Naive thymus-derived CD4-positive, alpha-beta T cell (primary cell): ENCODE results near the gene SAMD11. TPM values are rescaled to one million over a fixed set of nuclear protein-coding genes. Genes with fewer than 3 reads are reported as not detected.
"Not testable (repeated sequence)": the region's sequence is repeated elsewhere in the genome, so short reads cannot be mapped to it uniquely, and the experiment has no call there.

Source experiments
- ATAC-seq: fragments of 150-1000 bp; cut with Tn5 transposase; 2 replicates; pipeline ENCODE4 v1.10.0; 2021; ENCODE audit warnings: mild to moderate bottlenecking, moderate library complexity
- CTCF ChIA-PET: fragments of 350-600 bp; sonication (Branson Sonifier 250); formaldehyde crosslinking; loops from one replicate; lab custom pipeline; 2021; ENCODE audit warnings: antibody characterized with exemption; lab: Charles Lee
- POLR2A ChIA-PET: fragments of 350-600 bp; sonication (Branson Sonifier 250); formaldehyde crosslinking; loops from one replicate; lab custom pipeline; 2021; ENCODE audit warnings: antibody characterized with exemption, inconsistent platforms; lab: Charles Lee
- DNase-seq, 9 donors: peaks; one replicate each; pipeline versions ENCODE4 v3.0.0 to v3.0.0-alpha.2; 2020 to 2022; ENCODE audit warnings: mixed read lengths in 1 of 9
- H3K27ac ChIP-seq: one replicate; pipeline ENCODE4 v1.7.0; 2013; ENCODE audit warnings: mild to moderate bottlenecking, low read depth, low read length, moderate library complexity
- H3K27me3 ChIP-seq, 2 donors: one replicate each; pipeline ENCODE4 v1.7.0; 2013; ENCODE audit warnings: low read length in 2 of 2, mild to moderate bottlenecking in 2 of 2, moderate library complexity in 2 of 2; ENCODE audit not compliant: control insufficient read depth in 2 of 2, insufficient read depth in 2 of 2
- H3K36me3 ChIP-seq, 3 experiments: 1 replicate in 2 of 3; 2 replicates in 1 of 3; pipeline ENCODE4 v1.7.0; 2013; ENCODE audit warnings: low read length in 3 of 3, mild to moderate bottlenecking in 3 of 3, moderate library complexity in 1 of 3; ENCODE audit not compliant: insufficient read depth in 3 of 3, control insufficient read depth in 2 of 3
- H3K4me1 ChIP-seq, 2 donors: one replicate each; pipeline ENCODE4 v1.7.0; 2013; ENCODE audit warnings: low read length in 2 of 2, mild to moderate bottlenecking in 2 of 2, moderate library complexity in 1 of 2; ENCODE audit not compliant: control insufficient read depth in 2 of 2, insufficient read depth in 2 of 2
- H3K4me3 ChIP-seq: 2 replicates; pipeline ENCODE4 v1.7.0; 2013; ENCODE audit warnings: mild to moderate bottlenecking, low read length
- H3K9me3 ChIP-seq, 3 experiments: 1 replicate in 2 of 3; 2 replicates in 1 of 3; pipeline ENCODE4 v1.7.0; 2013; ENCODE audit warnings: low read length in 3 of 3; ENCODE audit not compliant: control insufficient read depth in 2 of 3
- H3K27ac Mint-ChIP-seq, 9 donors: one replicate each; pipeline ENCODE4 v1.8.0; 2020 to 2022; ENCODE audit warnings: mixed read lengths in 9 of 9, mild to moderate bottlenecking in 8 of 9, moderate library complexity in 5 of 9, inconsistent platforms in 2 of 9
- H3K27me3 Mint-ChIP-seq, 5 donors: one replicate each; pipeline ENCODE4 v1.8.0; 2021 to 2022; ENCODE audit warnings: mixed read lengths in 5 of 5, mild to moderate bottlenecking in 1 of 5
- H3K36me3 Mint-ChIP-seq, 5 donors: one replicate each; pipeline ENCODE4 v1.8.0; 2020 to 2022; ENCODE audit warnings: mixed read lengths in 5 of 5, mild to moderate bottlenecking in 3 of 5, inconsistent platforms in 1 of 5
- H3K4me1 Mint-ChIP-seq, 7 donors: one replicate each; pipeline ENCODE4 v1.8.0; 2020 to 2022; ENCODE audit warnings: mixed read lengths in 7 of 7, mild to moderate bottlenecking in 3 of 7, inconsistent platforms in 1 of 7
- H3K4me3 Mint-ChIP-seq, 10 donors: one replicate each; pipeline ENCODE4 v1.8.0; 2020 to 2022; ENCODE audit warnings: mild to moderate bottlenecking in 10 of 10, mixed read lengths in 10 of 10, moderate library complexity in 6 of 10, inconsistent platforms in 2 of 10
- H3K9me3 Mint-ChIP-seq, 11 donors: one replicate each; pipeline ENCODE4 v1.8.0; 2020 to 2022; ENCODE audit warnings: mixed read lengths in 11 of 11, mild to moderate bottlenecking in 4 of 11, inconsistent platforms in 1 of 11, moderate library complexity in 1 of 11
- intact Hi-C, 2 donors: fragments of 100-400 bp; cut with micrococcal nuclease; formaldehyde crosslinking; loops; one replicate each; pipeline ENCODE4 v1.15.1; 2023
- polyA plus RNA-seq, 2 donors: library from polyadenylated mRNA; unstranded; fragments of 300-500 nt; fragmentation: Illumina TruSeq; gene quantifications; one replicate each; pipeline ENCODE4 v1.2.3, GENCODE V29; 2021
- total RNA-seq, 6 experiments: library from RNA in 5 of 6; stranded (reverse) in 5 of 6; gene quantifications; 1 replicate in 5 of 6; 2 replicates in 1 of 6; pipeline ENCODE4 v1.2.3 and lab custom pipeline; 2021 to 2026

SAMD11 gene
- total and polyA plus RNA-seq, 7 experiments from 2014 or later, result 0.10 to 0.24 TPM; not detected in 5

GRCh38 chr1:886311-886710, 37.4 kb upstream of the SAMD11 start:
- Mint-ChIP-seq H3K27me3 (peaks cover 26 to 68% (median 37%) of the 10 kb centered on the region in 5 donors), H3K27ac (no peak overlapping the region), H3K9me3 (peaks cover 0 to 2% (median 0%) of the 10 kb centered on the region in 11 donors), H3K4me1 (peaks cover 0 to 4% (median 0%) of the 10 kb centered on the region in 7 donors), H3K36me3 (no peaks in the 10 kb centered on the region), H3K4me3 (no peak overlapping the region)
- ATAC-seq (no peak), DNase-seq (no peak)
- Histone ChIP-seq H3K9me3 (no peaks in the 10 kb centered on the region), H3K27ac (no peak overlapping the region), H3K27me3 (no peaks in the 10 kb centered on the region), H3K4me1 (no peaks in the 10 kb centered on the region), H3K36me3 (no peaks in the 10 kb centered on the region), H3K4me3 (no peak overlapping the region)
- ChIA-PET POLR2A (no interaction called here), CTCF (no interaction called here)
- intact Hi-C loops, result no loop called here

DNA sequence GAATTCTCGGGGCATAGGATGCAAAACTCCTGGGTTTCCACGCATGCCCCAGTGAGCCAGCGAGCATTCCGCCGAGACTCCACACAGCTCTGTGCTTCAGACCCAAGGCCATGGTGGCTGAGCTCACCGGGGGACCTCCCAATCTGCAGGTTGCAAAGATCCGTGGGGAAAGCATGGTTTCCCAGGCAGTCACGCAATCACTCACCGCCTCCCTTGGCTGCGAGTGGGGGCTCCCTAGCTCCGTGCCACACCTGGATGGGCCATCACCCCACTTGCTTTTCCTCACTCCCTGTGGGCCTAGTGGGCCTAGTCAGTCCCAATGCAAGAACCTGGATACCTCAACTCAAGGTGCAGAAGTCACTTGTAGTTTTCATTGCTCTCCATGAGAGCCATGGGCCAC, 37.0 kb upstream of the SAMD11 start:
- no peaks in the 10 kb centered on the region for H3K27me3 ChIP-seq
- H3K27ac Mint-ChIP-seq, result no peak overlapping the region
- peaks cover 0 to 4% (median 0%) of the 10 kb centered on the region in 7 donors for H3K4me1 Mint-ChIP-seq
- no peak for DNase-seq
- CTCF ChIA-PET, result no interaction called here
- H3K27ac ChIP-seq, result no peak overlapping the region
- no peaks in the 10 kb centered on the region for H3K4me1 ChIP-seq
- intact Hi-C loops, result no loop called here
- no peak overlapping the region for H3K4me3 Mint-ChIP-seq
- POLR2A ChIA-PET, result no interaction called here
- peaks cover 0 to 2% (median 0%) of the 10 kb centered on the region in 11 donors for H3K9me3 Mint-ChIP-seq
- no peaks in the 10 kb centered on the region for H3K9me3 ChIP-seq
- no peak overlapping the region for H3K4me3 ChIP-seq
- ATAC-seq, result no peak
- H3K27me3 Mint-ChIP-seq, result peaks cover 26 to 67% (median 37%) of the 10 kb centered on the region in 5 donors
- no peaks in the 10 kb centered on the region for H3K36me3 Mint-ChIP-seq
- H3K36me3 ChIP-seq, result no peaks in the 10 kb centered on the region

- peaks cover 0 to 4% (median 0%) of the 10 kb centered on the region in 7 donors for H3K4me1 Mint-ChIP-seq
- Histone ChIP-seq H3K27me3 (no peaks in the 10 kb centered on the region), H3K36me3 (no peaks in the 10 kb centered on the region), H3K27ac (no peak overlapping the region), H3K9me3 (no peaks in the 10 kb centered on the region), H3K4me3 (no peak overlapping the region), H3K4me1 (no peaks in the 10 kb centered on the region)
- intact Hi-C loops, result no loop called here
- H3K27ac Mint-ChIP-seq, result no peak overlapping the region
- no peak for DNase-seq
- ATAC-seq, result no peak
- no peaks in the 10 kb centered on the region for H3K36me3 Mint-ChIP-seq
- H3K4me3 Mint-ChIP-seq, result no peak overlapping the region
- CTCF ChIA-PET, result no interaction called here
- POLR2A ChIA-PET, result no interaction called here
- H3K9me3 Mint-ChIP-seq, result peaks cover 0 to 2% (median 0%) of the 10 kb centered on the region in 11 donors
- H3K27me3 Mint-ChIP-seq, result peaks cover 26 to 57% (median 36%) of the 10 kb centered on the region in 5 donors
Observed at GRCh38 chr1:888297-888696, 35.4 kb upstream of the SAMD11 start.

GRCh38 chr1:889774-890173, 33.9 kb upstream of the SAMD11 start:
- H3K27ac ChIP-seq, H3K9me3 ChIP-seq, CTCF ChIA-PET, DNase-seq, H3K9me3 Mint-ChIP-seq, H3K36me3 ChIP-seq, ATAC-seq, H3K4me3 ChIP-seq, H3K27me3 ChIP-seq, POLR2A ChIA-PET, H3K4me3 Mint-ChIP-seq, intact Hi-C loops, H3K4me1 Mint-ChIP-seq, H3K4me1 ChIP-seq, H3K27ac Mint-ChIP-seq, H3K36me3 Mint-ChIP-seq: not testable (repeated sequence)
- H3K27me3 Mint-ChIP-seq, result peaks cover 19 to 42% (median 29%) of the 10 kb centered on the region in 5 donors

GRCh38 chr1:890234-890633, 33.5 kb upstream of the SAMD11 start:
- ATAC-seq, H3K4me3 Mint-ChIP-seq, H3K36me3 ChIP-seq, H3K9me3 ChIP-seq, H3K27ac Mint-ChIP-seq, intact Hi-C loops, H3K27me3 ChIP-seq, H3K9me3 Mint-ChIP-seq, CTCF ChIA-PET, H3K4me1 Mint-ChIP-seq, DNase-seq, H3K27ac ChIP-seq, H3K36me3 Mint-ChIP-seq, H3K4me3 ChIP-seq, H3K4me1 ChIP-seq: not testable (repeated sequence)
- POLR2A ChIA-PET, result interaction anchor here (0.6 kb wide), 1 partner anchor 262 kb away, joined by 3 read pairs; no protein-coding TSS in a partner anchor
- peaks cover 19 to 41% (median 30%) of the 10 kb centered on the region in 5 donors for H3K27me3 Mint-ChIP-seq

DNA sequence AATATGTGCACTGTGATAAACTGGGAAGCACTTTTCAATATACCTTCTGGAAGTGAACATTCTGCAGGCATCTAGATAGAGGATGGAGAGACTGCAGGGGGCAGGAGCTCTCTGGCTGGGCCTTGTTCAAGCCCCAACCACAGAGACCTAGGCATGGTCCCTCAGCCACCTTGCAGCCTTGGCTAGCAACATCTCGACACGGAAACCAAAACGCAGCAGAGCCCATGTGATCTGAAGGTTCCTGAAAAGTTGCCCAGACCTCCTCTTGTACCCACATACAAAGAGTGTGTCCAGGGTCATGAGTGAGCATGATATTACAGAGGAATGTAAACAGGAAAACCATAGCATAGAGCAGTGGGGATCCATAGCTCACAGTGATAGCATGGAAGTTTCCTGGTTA, 33.1 kb upstream of the SAMD11 start:
- H3K9me3 ChIP-seq, result no peaks in the 10 kb centered on the region
- peaks cover 0 to 2% (median 0%) of the 10 kb centered on the region in 11 donors for H3K9me3 Mint-ChIP-seq
- H3K36me3 ChIP-seq, result no peaks in the 10 kb centered on the region
- intact Hi-C loops, result no loop called here
- ATAC-seq, result no peak
- ChIA-PET POLR2A (interaction anchor here (0.6 kb wide), 1 partner anchor 261 kb away, joined by 3 read pairs; no protein-coding TSS in a partner anchor), CTCF (no interaction called here)
- no peak for DNase-seq
- H3K27ac Mint-ChIP-seq, result no peak overlapping the region
- H3K4me1 ChIP-seq, result no peaks in the 10 kb centered on the region
- H3K4me1 Mint-ChIP-seq, result peaks cover 0 to 4% (median 0%) of the 10 kb centered on the region in 7 donors
- no peaks in the 10 kb centered on the region for H3K36me3 Mint-ChIP-seq
- H3K4me3 ChIP-seq, result no peak overlapping the region
- H3K27ac ChIP-seq, result no peak overlapping the region
- no peak overlapping the region for H3K4me3 Mint-ChIP-seq
- H3K27me3 ChIP-seq, result no peaks in the 10 kb centered on the region
- peaks cover 19 to 41% (median 35%) of the 10 kb centered on the region in 5 donors for H3K27me3 Mint-ChIP-seq

- H3K4me1 Mint-ChIP-seq, result peaks cover 4 to 20% (median 10%) of the 10 kb centered on the region in 7 donors
- no peak overlapping the region for H3K4me3 Mint-ChIP-seq
- Histone ChIP-seq H3K4me3 (no peak overlapping the region), H3K27ac (no peak overlapping the region), H3K36me3 (no peaks in the 10 kb centered on the region), H3K4me1 (peaks cover 0 to 10% of the 10 kb centered on the region in 2 donors), H3K27me3 (peaks cover 0 to 4% of the 10 kb centered on the region in 2 donors), H3K9me3 (peaks cover 0 to 8% (median 0%) of the 10 kb centered on the region in 3 experiments)
- H3K27me3 Mint-ChIP-seq, result peaks cover 37 to 50% (median 45%) of the 10 kb centered on the region in 5 donors
- peaks cover 0 to 21% (median 11%) of the 10 kb centered on the region in 11 donors for H3K9me3 Mint-ChIP-seq
- H3K27ac Mint-ChIP-seq, result no peak overlapping the region
- peaks cover 0 to 7% (median 0%) of the 10 kb centered on the region in 5 donors for H3K36me3 Mint-ChIP-seq
- POLR2A ChIA-PET, result interaction anchor here (0.6 kb wide), 2 partner anchors 15 to 930 kb away, joined by 3 read pairs; no protein-coding TSS in a partner anchor
- ATAC-seq, result no peak
- intact Hi-C loops, result no loop called here
- CTCF ChIA-PET, result no interaction called here
- no peak for DNase-seq
Observed at GRCh38 chr1:897226-897625, 26.5 kb upstream of the SAMD11 start.
